Spleen (tissue), 7 donors: ENCODE results near the gene SLC38A2.

Experiments used
- POLR2AphosphoS5 ChIP-seq, 3 donors: sonication (generic); formaldehyde crosslinking; IDR thresholded peaks; one replicate each; pipeline ENCODE4 v1.5.1; 2017; ENCODE audit warnings: antibody characterized with exemption in 3 of 3
- TF ChIP-seq, protein P1 (sequence below), 11 experiments: fragments of 200-600 bp in 7 of 11; fragments of 450-650 bp in 4 of 11; sonication (generic) in 4 of 11; IDR thresholded peaks in 8 of 11; conservative IDR thresholded peaks in 3 of 11; 1 replicate in 7 of 11; 2 replicates in 4 of 11; pipeline versions ENCODE4 v1.4.0 to v1.8.0; 2016 to 2021; ENCODE audit warnings: antibody characterized with exemption in 11 of 11, inconsistent platforms in 4 of 11, mild to moderate bottlenecking in 1 of 11
- donor health status: DM: no; HTN: no; CAD: no; lungs with moderate emphysema.
- donor health status: DM: no; HTN: no; CAD: no.
- donor health status: DM: no; HTN: no; CAD: no.

DNA sequence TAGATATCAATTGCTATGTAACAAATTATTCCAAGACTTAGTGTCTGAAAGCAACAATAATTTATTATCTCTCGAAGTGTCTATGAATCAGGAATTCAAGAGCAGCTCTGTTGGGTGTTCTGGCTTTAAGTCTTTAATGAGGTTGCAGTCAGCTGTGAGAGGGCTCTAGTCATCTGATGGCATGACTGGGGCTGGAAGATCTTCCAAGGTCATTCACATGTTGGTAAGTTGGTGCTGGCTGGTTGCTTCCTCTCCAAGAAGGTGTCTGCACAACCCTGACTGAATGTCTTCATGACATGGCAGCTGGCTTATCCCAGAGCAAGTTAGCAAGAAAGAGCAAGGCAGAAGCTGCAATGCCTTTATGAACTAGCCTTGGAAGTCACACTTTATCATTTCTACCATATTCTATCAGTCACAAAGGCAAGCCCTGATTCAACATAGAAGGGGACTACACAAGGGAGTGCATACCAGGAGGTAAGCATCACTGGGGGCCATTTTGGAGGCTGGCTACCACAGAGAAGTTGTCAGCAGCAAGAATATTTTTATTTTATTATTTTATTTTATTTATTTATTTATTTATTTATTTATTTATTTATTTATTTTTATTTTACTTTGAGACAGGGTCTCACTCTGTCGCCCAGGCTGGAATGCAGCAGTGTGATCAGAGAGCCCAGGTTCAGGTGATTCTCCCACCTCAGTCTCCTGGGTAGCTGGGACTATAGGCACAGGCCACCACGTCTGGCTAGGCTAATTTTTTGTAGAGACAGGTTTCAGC, 7.6 kb upstream of the SLC38A2 start:
- TF ChIP-seq, protein P1, sequence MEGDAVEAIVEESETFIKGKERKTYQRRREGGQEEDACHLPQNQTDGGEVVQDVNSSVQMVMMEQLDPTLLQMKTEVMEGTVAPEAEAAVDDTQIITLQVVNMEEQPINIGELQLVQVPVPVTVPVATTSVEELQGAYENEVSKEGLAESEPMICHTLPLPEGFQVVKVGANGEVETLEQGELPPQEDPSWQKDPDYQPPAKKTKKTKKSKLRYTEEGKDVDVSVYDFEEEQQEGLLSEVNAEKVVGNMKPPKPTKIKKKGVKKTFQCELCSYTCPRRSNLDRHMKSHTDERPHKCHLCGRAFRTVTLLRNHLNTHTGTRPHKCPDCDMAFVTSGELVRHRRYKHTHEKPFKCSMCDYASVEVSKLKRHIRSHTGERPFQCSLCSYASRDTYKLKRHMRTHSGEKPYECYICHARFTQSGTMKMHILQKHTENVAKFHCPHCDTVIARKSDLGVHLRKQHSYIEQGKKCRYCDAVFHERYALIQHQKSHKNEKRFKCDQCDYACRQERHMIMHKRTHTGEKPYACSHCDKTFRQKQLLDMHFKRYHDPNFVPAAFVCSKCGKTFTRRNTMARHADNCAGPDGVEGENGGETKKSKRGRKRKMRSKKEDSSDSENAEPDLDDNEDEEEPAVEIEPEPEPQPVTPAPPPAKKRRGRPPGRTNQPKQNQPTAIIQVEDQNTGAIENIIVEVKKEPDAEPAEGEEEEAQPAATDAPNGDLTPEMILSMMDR (IDR thresholded peaks at IDR 0.05 in 8 of 11, conservative IDR thresholded peaks at IDR 0.05 in 3 of 11): no peak
- TF ChIP-seq POLR2AphosphoS5 (IDR thresholded peaks at IDR 0.05): no peak
